Trophoblast cell (in vitro differentiated cells and primary cell): ENCODE data around the gene SIKE1.

Source experiments
- DNase-seq, 2 donors: peaks; one replicate each; pipeline ENCODE4 v3.0.0-alpha.2; 2016
- H2AFZ ChIP-seq: 2 replicates; pipeline ENCODE4 v1.6.1; 2013; ENCODE audit warnings: low read length, moderate library complexity, mild to moderate bottlenecking; ENCODE audit not compliant: insufficient read depth, poor library complexity
- H2AK5ac ChIP-seq: 2 replicates; pipeline ENCODE4 v1.6.1; 2013; ENCODE audit warnings: mild to moderate bottlenecking, low read length
- H2BK120ac ChIP-seq: 2 replicates; pipeline ENCODE4 v1.6.1; 2013; ENCODE audit warnings: low read length, mild to moderate bottlenecking, moderate library complexity; ENCODE audit not compliant: insufficient read depth, poor library complexity
- H2BK12ac ChIP-seq: 2 replicates; pipeline ENCODE4 v1.6.1; 2013; ENCODE audit warnings: mild to moderate bottlenecking, low read length, moderate library complexity
- H2BK5ac ChIP-seq: 2 replicates; pipeline ENCODE4 v1.6.1; 2013; ENCODE audit warnings: low read length, low read depth, moderate library complexity, mild to moderate bottlenecking; ENCODE audit not compliant: poor library complexity
- H3K14ac ChIP-seq: 2 replicates; pipeline ENCODE4 v1.6.1; 2013; ENCODE audit warnings: mild to moderate bottlenecking, low read length
- H3K18ac ChIP-seq: 2 replicates; pipeline ENCODE4 v1.6.1; 2013; ENCODE audit warnings: mild to moderate bottlenecking, low read length
- H3K23ac ChIP-seq: 2 replicates; pipeline ENCODE4 v1.6.1; 2013; ENCODE audit warnings: low read length
- H3K27ac ChIP-seq: 2 replicates; pipeline ENCODE4 v1.5.1; 2013; ENCODE audit warnings: low read depth, mild to moderate bottlenecking, inconsistent platforms, low read length, moderate library complexity
- H3K27me3 ChIP-seq: 2 replicates; pipeline ENCODE4 v1.6.1; 2013; ENCODE audit warnings: inconsistent platforms, mild to moderate bottlenecking, low read length, moderate library complexity; ENCODE audit not compliant: insufficient read depth
- H3K36me3 ChIP-seq, 2 experiments: 1 replicate in 1 of 2; 2 replicates in 1 of 2; pipeline ENCODE4 v1.6.1; 2013; ENCODE audit warnings: low read length in 2 of 2, mild to moderate bottlenecking in 2 of 2, moderate library complexity in 1 of 2; ENCODE audit not compliant: insufficient read depth in 2 of 2, control insufficient read depth in 1 of 2
- H3K4ac ChIP-seq: 2 replicates; pipeline ENCODE4 v1.6.1; 2013; ENCODE audit warnings: low read depth, mild to moderate bottlenecking, low read length, moderate library complexity
- H3K4me1 ChIP-seq, 2 experiments: 1 replicate in 1 of 2; 2 replicates in 1 of 2; pipeline ENCODE4 v1.6.1; 2013; ENCODE audit warnings: low read length in 2 of 2, mild to moderate bottlenecking in 2 of 2, moderate library complexity in 1 of 2; ENCODE audit not compliant: insufficient read depth in 2 of 2, control insufficient read depth in 1 of 2
- H3K4me2 ChIP-seq: 2 replicates; pipeline ENCODE4 v1.6.1; 2013; ENCODE audit warnings: inconsistent platforms, mild to moderate bottlenecking, low read length, moderate library complexity
- H3K4me3 ChIP-seq: 2 replicates; pipeline ENCODE4 v1.5.1; 2013; ENCODE audit warnings: mild to moderate bottlenecking, low read depth, low read length, inconsistent platforms
- H3K79me1 ChIP-seq: one replicate; pipeline ENCODE4 v1.6.1; 2013; ENCODE audit warnings: low read length
- H3K79me2 ChIP-seq: 2 replicates; pipeline ENCODE4 v1.6.1; 2013; ENCODE audit warnings: low read length, mild to moderate bottlenecking; ENCODE audit not compliant: control insufficient read depth, insufficient read depth, poor library complexity
- H3K9ac ChIP-seq: 2 replicates; pipeline ENCODE4 v1.6.1; 2013; ENCODE audit warnings: mild to moderate bottlenecking, low read length
- H3K9me3 ChIP-seq: 2 replicates; pipeline ENCODE4 v1.6.1; 2013; ENCODE audit warnings: low read depth, mild to moderate bottlenecking, control low read depth, inconsistent platforms, low read length; ENCODE audit not compliant: insufficient read depth
- H4K12ac ChIP-seq: 2 replicates; pipeline ENCODE4 v1.6.1; 2013; ENCODE audit warnings: low read depth, mild to moderate bottlenecking, low read length, moderate library complexity
- H4K8ac ChIP-seq: 2 replicates; pipeline ENCODE4 v1.6.1; 2013; ENCODE audit warnings: low read depth, mild to moderate bottlenecking, low read length, moderate library complexity
- H4K91ac ChIP-seq: one replicate; pipeline ENCODE4 v1.6.1; 2013; ENCODE audit warnings: low read depth, mild to moderate bottlenecking, low read length, moderate library complexity
- WGBS: extraction: QIAGEN DNeasy Blood & Tissue Kit; methylation state at CpG from one replicate; pipeline ENCODE4 v1.1.7; 2013; ENCODE audit warnings: missing lambda C conversion rate; ENCODE audit not compliant: insufficient read length, insufficient coverage; ENCODE audit errors: extremely low coverage; 5-methylcytosine and 5-hydroxymethylcytosine counted together

The SIKE1 gene

DNA sequence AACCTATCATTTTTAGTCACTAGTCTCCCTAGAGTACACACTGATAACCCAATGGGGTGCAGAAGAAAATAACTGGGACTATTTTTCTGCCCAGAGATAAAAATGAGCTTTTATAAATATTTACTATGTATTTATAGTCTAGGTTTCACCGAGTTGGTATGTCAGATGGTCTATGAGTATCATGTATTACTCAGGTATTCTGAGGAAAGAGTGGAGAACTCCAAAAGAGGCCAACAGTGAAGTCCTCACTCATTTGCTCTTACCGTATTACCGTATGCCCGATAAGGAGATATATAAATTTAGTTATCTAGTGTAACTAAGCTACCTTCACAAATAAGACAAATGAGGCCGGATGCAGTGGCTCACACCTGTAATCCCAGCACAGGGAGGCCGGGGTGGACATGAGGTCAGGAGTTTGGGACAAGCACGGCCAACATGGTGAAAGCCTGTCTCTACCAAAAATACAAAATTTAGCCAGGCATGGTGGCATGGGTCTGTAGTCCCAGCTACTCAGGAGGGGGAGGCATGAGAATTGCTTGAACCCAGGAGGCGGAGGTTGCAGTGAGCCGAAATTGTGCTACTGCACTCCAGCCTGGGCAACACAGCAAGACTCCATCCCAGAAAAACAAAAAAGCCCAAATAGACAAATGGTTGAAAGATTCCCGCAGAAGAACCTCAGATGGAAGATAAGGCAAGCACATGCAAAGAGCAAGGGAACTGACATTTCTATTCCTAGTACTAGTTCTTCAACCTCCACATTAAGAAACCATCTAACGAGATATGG lies 38.3 kb downstream of the SIKE1 start:
- H3K9ac ChIP-seq = no peak overlapping the region
- peaks cover 14 to 20% of the 10 kb centered on the region in 2 experiments for H3K36me3 ChIP-seq
- no CpG with 5 or more reads among the region's 11 CpGs for WGBS
- H3K79me1 ChIP-seq = no peaks in the 10 kb centered on the region
- H3K18ac ChIP-seq = peak overlapping the region; percentile 65
- H4K91ac ChIP-seq = no peak overlapping the region
- no peak overlapping the region for H3K23ac ChIP-seq
- no peaks in the 10 kb centered on the region for H3K4me1 ChIP-seq
- H2BK5ac ChIP-seq = no peak overlapping the region
- no peak overlapping the region for H4K8ac ChIP-seq
- H3K4me2 ChIP-seq = no peak overlapping the region
- H2AK5ac ChIP-seq = no peak overlapping the region
- H3K27ac ChIP-seq = no peak overlapping the region
- H4K12ac ChIP-seq = peak overlapping the region; percentile 62
- H3K9me3 ChIP-seq = no peaks in the 10 kb centered on the region
- no peak overlapping the region for H3K14ac ChIP-seq
- H3K79me2 ChIP-seq = peaks cover 9% of the 10 kb centered on the region
- H2BK120ac ChIP-seq = no peak overlapping the region
- H3K27me3 ChIP-seq = no peaks in the 10 kb centered on the region
- H3K4ac ChIP-seq = peak overlapping the region; percentile 98
- no peak overlapping the region for H3K4me3 ChIP-seq
- DNase-seq = peak in 1 of 2 donors; percentile 45
- H2BK12ac ChIP-seq = no peak overlapping the region
- no peak overlapping the region for H2AFZ ChIP-seq

DNA sequence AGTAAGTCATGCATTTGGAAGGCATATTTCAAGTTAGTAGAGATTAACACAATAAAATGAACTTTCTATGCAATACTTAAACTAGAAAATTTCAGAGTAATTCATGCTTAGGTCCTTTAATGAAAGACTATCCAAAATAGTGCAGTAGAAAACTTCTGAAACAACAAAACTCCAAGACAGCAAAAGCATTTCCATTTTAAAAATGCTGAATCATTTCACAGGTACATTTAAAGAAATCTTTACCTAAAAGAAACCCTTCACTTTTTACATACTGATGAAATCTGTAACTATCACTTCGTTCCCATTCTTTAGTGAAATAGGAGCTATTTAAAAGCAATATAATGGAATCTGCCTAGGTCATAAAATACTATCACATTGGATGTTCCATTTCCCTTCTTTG lies 40.2 kb downstream of the SIKE1 start:
- H2BK120ac ChIP-seq = no peak overlapping the region
- no peak overlapping the region for H2BK5ac ChIP-seq
- DNase-seq = no peak
- no peak overlapping the region for H3K4ac ChIP-seq
- no peak overlapping the region for H3K4me3 ChIP-seq
- H3K79me1 ChIP-seq = no peaks in the 10 kb centered on the region
- H2AK5ac ChIP-seq = no peak overlapping the region
- H4K91ac ChIP-seq = no peak overlapping the region
- H3K9me3 ChIP-seq = no peaks in the 10 kb centered on the region
- H3K18ac ChIP-seq = no peak overlapping the region
- H2AFZ ChIP-seq = no peak overlapping the region
- H3K79me2 ChIP-seq = peaks cover 8% of the 10 kb centered on the region
- no peak overlapping the region for H3K9ac ChIP-seq
- peaks cover 16 to 27% of the 10 kb centered on the region in 2 experiments for H3K36me3 ChIP-seq
- H3K27ac ChIP-seq = no peak overlapping the region
- no peaks in the 10 kb centered on the region for H3K27me3 ChIP-seq
- no peak overlapping the region for H3K14ac ChIP-seq
- H3K4me1 ChIP-seq = no peaks in the 10 kb centered on the region
- H4K8ac ChIP-seq = no peak overlapping the region
- H2BK12ac ChIP-seq = no peak overlapping the region
- H3K23ac ChIP-seq = no peak overlapping the region
- no peak overlapping the region for H4K12ac ChIP-seq
- WGBS = no CpG with 5 or more reads among the region's 1 CpG
- H3K4me2 ChIP-seq = no peak overlapping the region

DNA sequence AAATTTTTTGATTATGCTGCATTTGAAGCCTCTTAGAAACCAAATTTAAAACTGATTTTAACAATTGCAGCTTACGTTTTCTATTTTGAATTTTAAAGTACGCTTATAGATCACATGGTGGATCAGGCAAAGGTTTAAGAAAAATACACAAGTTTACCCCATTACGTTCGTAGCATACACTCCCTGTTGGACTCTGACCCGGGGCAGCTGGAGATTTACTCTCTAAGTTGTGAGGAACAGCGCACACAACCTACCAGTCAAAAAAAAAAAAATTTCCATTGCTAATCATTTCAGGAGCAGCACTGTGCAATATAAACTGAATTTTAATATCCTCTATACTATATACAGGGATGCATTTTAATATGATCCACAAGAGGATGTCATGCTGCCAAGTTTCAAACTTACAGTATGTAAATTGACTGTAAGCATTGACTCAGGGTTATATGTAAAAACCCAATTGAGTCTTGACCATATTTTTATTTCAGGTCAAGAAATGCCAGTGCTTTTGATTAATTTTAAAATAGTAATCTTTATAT lies 43.1 kb downstream of the SIKE1 start:
- Histone ChIP-seq H3K4ac (no peak overlapping the region), H2BK12ac (no peak overlapping the region), H3K36me3 (peaks cover 17 to 36% of the 10 kb centered on the region in 2 experiments), H3K27me3 (no peaks in the 10 kb centered on the region), H3K4me3 (no peak overlapping the region), H3K9ac (no peak overlapping the region), H3K14ac (no peak overlapping the region), H3K23ac (no peak overlapping the region), H3K18ac (no peak overlapping the region), H3K79me2 (peaks cover 3% of the 10 kb centered on the region), H2BK120ac (no peak overlapping the region), H3K9me3 (no peaks in the 10 kb centered on the region), H3K79me1 (no peaks in the 10 kb centered on the region), H4K91ac (no peak overlapping the region), H3K4me1 (no peaks in the 10 kb centered on the region), H3K4me2 (no peak overlapping the region), H2AK5ac (no peak overlapping the region), H2AFZ (no peak overlapping the region), H4K8ac (no peak overlapping the region), H3K27ac (no peak overlapping the region), H4K12ac (no peak overlapping the region), H2BK5ac (no peak overlapping the region)
- WGBS = no CpG with 5 or more reads among the region's 6 CpGs
- DNase-seq = no peak

DNA sequence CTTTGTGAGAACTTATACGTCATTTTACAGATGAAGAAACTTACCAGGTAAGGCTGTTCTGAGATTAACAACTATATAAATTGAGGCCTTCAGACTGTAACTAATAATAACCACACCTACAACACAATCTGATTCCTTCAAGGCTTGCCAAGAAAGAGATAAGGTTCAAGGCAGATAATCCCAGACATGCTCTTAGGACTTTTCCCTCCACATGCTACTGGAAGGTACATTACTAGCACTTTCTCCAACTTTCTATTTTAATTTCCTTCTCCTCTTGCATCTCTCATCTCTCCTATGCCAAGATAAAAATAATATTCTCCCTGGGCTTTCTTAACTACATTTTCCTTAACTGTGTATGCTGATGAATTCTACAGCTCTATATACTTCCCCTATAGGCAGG lies 45.0 kb downstream of the SIKE1 start:
- H2AFZ ChIP-seq = no peak overlapping the region
- no peaks in the 10 kb centered on the region for H3K79me1 ChIP-seq
- H4K8ac ChIP-seq = no peak overlapping the region
- no peaks in the 10 kb centered on the region for H3K79me2 ChIP-seq
- H3K9ac ChIP-seq = no peak overlapping the region
- DNase-seq = no peak
- no peak overlapping the region for H3K14ac ChIP-seq
- H4K12ac ChIP-seq = no peak overlapping the region
- WGBS = no CpG with 5 or more reads among the region's 1 CpG
- H3K4ac ChIP-seq = no peak overlapping the region
- no peaks in the 10 kb centered on the region for H3K27me3 ChIP-seq
- no peak overlapping the region for H3K4me3 ChIP-seq
- no peak overlapping the region for H3K23ac ChIP-seq
- no peaks in the 10 kb centered on the region for H3K9me3 ChIP-seq
- H3K18ac ChIP-seq = no peak overlapping the region
- no peak overlapping the region for H3K4me2 ChIP-seq
- H2AK5ac ChIP-seq = no peak overlapping the region
- H2BK12ac ChIP-seq = no peak overlapping the region
- H3K27ac ChIP-seq = no peak overlapping the region
- H2BK5ac ChIP-seq = no peak overlapping the region
- H4K91ac ChIP-seq = no peak overlapping the region
- H3K4me1 ChIP-seq = no peaks in the 10 kb centered on the region
- no peak overlapping the region for H2BK120ac ChIP-seq
- peaks cover 19 to 36% of the 10 kb centered on the region in 2 experiments for H3K36me3 ChIP-seq
